PC-3 (cell line): ENCODE data around the gene CCDC78. TPM values are rescaled to one million over a fixed set of nuclear protein-coding genes. Genes with fewer than 3 reads are reported as not detected.
A peak's percentile ranks its signal among the peaks of the same experiment; 100 is the strongest.

Source experiments
- ATAC-seq: fragments of 200-7000 bp; cut with Tn5 transposase; 2 replicates; pipeline ENCODE4 v1.9.1; 2020; ENCODE audit warnings: mild to moderate bottlenecking, moderate library complexity
- BruUV-seq: library from RNA; stranded (reverse); fragments of 400-500 nt; replicated peaks from 2 replicates; lab custom pipeline; 2021; lab: Mats Ljungman, UMichigan
- CTCF ChIA-PET: fragments of 300-600 bp; sonication (Branson Sonifier 250); formaldehyde crosslinking; loops from one replicate; lab custom pipeline; 2022; ENCODE audit warnings: antibody characterized with exemption; lab: Charles Lee
- POLR2A ChIA-PET: fragments of 300-600 bp; sonication (Branson Sonifier 250); formaldehyde crosslinking; loops from one replicate; lab custom pipeline; 2022; ENCODE audit warnings: antibody characterized with exemption; ENCODE audit not compliant: unreplicated experiment; lab: Charles Lee
- DNase-seq: peaks from one replicate; pipeline ENCODE4 v3.0.0-alpha.2; 2015
- H2AFZ ChIP-seq: fragments of 300-600 bp; sonication (generic); 2 replicates; pipeline ENCODE4 v1.6.0; 2016; ENCODE audit warnings: antibody characterized with exemption, low read length
- H3F3A ChIP-seq: fragments of 300-600 bp; sonication (generic); one replicate; pipeline ENCODE4 v1.6.0; 2017; ENCODE audit warnings: antibody characterized with exemption, low read length, control low read depth, mild to moderate bottlenecking; ENCODE audit not compliant: unreplicated experiment
- H3K27ac ChIP-seq: fragments of 300-600 bp; sonication (generic); 2 replicates; pipeline ENCODE4 v1.5.1; 2016; ENCODE audit warnings: mild to moderate bottlenecking, low read length
- H3K27me3 ChIP-seq: fragments of 300-600 bp; sonication (generic); 2 replicates; pipeline ENCODE4 v1.6.1; 2016; ENCODE audit warnings: low read length, mixed read lengths
- H3K36me3 ChIP-seq: fragments of 300-600 bp; sonication (generic); 2 replicates; pipeline ENCODE4 v1.6.1; 2016; ENCODE audit warnings: low read depth, mixed run types, low read length, mixed read lengths
- H3K4me1 ChIP-seq: fragments of 300-600 bp; sonication (generic); 2 replicates; pipeline ENCODE4 v1.5.1; 2016; ENCODE audit warnings: low read length; ENCODE audit not compliant: insufficient read depth
- H3K4me2 ChIP-seq: fragments of 300-600 bp; sonication (generic); 2 replicates; pipeline ENCODE4 v1.6.0; 2016; ENCODE audit warnings: low read length
- H3K4me3 ChIP-seq: fragments of 300-600 bp; sonication (generic); 2 replicates; pipeline ENCODE4 v1.5.1; 2016; ENCODE audit warnings: mild to moderate bottlenecking, low read length, mixed read lengths
- H3K79me2 ChIP-seq: fragments of 300-600 bp; sonication (generic); 2 replicates; pipeline ENCODE4 v1.6.1; 2017; ENCODE audit warnings: low read length, mixed read lengths
- H3K9ac ChIP-seq: fragments of 300-600 bp; sonication (generic); 2 replicates; pipeline ENCODE4 v1.6.0; 2016; ENCODE audit warnings: mild to moderate bottlenecking, low read length
- H3K9me2 ChIP-seq: fragments of 300-600 bp; sonication (generic); replicated peaks from 2 replicates; pipeline ENCODE4 v1.6.1; 2016; ENCODE audit warnings: mixed run types, low read length, mixed read lengths
- H3K9me3 ChIP-seq: fragments of 300-600 bp; sonication (generic); 2 replicates; pipeline ENCODE4 v1.6.1; 2016; ENCODE audit warnings: low read length, mixed read lengths
- H4K20me1 ChIP-seq: fragments of 300-600 bp; sonication (generic); 2 replicates; pipeline ENCODE4 v1.6.1; 2016; ENCODE audit warnings: low read length, mixed read lengths
- CTCF ChIP-seq: fragments of 300-600 bp; sonication (generic); conservative IDR thresholded peaks from 2 replicates; pipeline ENCODE4 v1.5.1; 2017; ENCODE audit warnings: antibody characterized with exemption, low read depth, mild to moderate bottlenecking, low read length
- EZH2 ChIP-seq: fragments of 300-600 bp; sonication (generic); IDR thresholded peaks from one replicate; pipeline ENCODE4 v1.6.1; 2017; ENCODE audit warnings: antibody characterized with exemption, mild to moderate bottlenecking, low read length; ENCODE audit not compliant: unreplicated experiment
- EZH2phosphoT487 ChIP-seq: fragments of 300-600 bp; sonication (generic); IDR thresholded peaks from 2 replicates; pipeline ENCODE4 v1.6.1; 2018; ENCODE audit warnings: mild to moderate bottlenecking, antibody characterized with exemption, low read length, borderline replicate concordance
- intact Hi-C: fragments of 100-400 bp; cut with micrococcal nuclease; formaldehyde crosslinking; loops from 2 replicates; pipeline ENCODE4 v1.9.0; 2023
- total RNA-seq: library from RNA; depleted of rRNA; stranded (reverse); fragments of >200 nt; gene quantifications from 2 replicates; pipeline ENCODE4 v1.2.3, GENCODE V29; 2014

CCDC78 gene
- total RNA-seq, 1 experiment from 2014 or later, result 3.3 TPM

GRCh38 chr16:717450-718245, 8.6 kb downstream of the CCDC78 start:
- CTCF ChIA-PET, result no interaction called here
- no peak for DNase-seq
- no peaks in the 10 kb centered on the region for H3K36me3 ChIP-seq
- peaks cover 19% of the 10 kb centered on the region for H3K79me2 ChIP-seq
- no peaks in the 10 kb centered on the region for H3K9me3 ChIP-seq
- ATAC-seq, result no peak
- H3F3A ChIP-seq, result no peaks in the 10 kb centered on the region
- no peak for TF ChIP-seq EZH2phosphoT487
- no peak for TF ChIP-seq EZH2
- no peak for TF ChIP-seq CTCF
- no peak overlapping the region for H3K9ac ChIP-seq
- peaks cover 38% of the 10 kb centered on the region for H3K4me1 ChIP-seq
- no peaks in the 10 kb centered on the region for H3K9me2 ChIP-seq
- peaks cover 8% of the 10 kb centered on the region; the same call in 1 of the 2 replicates for H4K20me1 ChIP-seq
- POLR2A ChIA-PET, result no interaction called here
- H3K27me3 ChIP-seq, result no peaks in the 10 kb centered on the region
- H2AFZ ChIP-seq, result no peak overlapping the region
- H3K27ac ChIP-seq, result no peak overlapping the region
- H3K4me3 ChIP-seq, result no peak overlapping the region
- intact Hi-C loops, result loop anchor here (10.0 kb wide), 1 partner anchor 67 kb away; the partner anchor contains the start of genes CHTF18 and RPUSD1
- BruUV-seq, result no TSS peak
- no peak overlapping the region for H3K4me2 ChIP-seq

- no peak for ATAC-seq
- TF ChIP-seq CTCF, result no peak
- no peak for TF ChIP-seq EZH2phosphoT487
- no peak for TF ChIP-seq EZH2
- peak overlapping the region; percentile 86 for H3K4me2 ChIP-seq
- ChIA-PET CTCF (no interaction called here), POLR2A (no interaction called here)
- no peaks in the 10 kb centered on the region for H3K9me2 ChIP-seq
- H3K27ac ChIP-seq, result no peak overlapping the region
- no TSS peak for BruUV-seq
- no peak for DNase-seq
- H3K36me3 ChIP-seq, result no peaks in the 10 kb centered on the region
- H3K9ac ChIP-seq, result no peak overlapping the region
- intact Hi-C loops, result loop anchor here (10.0 kb wide), 1 partner anchor 68 kb away; the partner anchor contains the start of genes CHTF18 and RPUSD1
- no peaks in the 10 kb centered on the region for H3K27me3 ChIP-seq
- peak overlapping the region; percentile 71 for H3K4me3 ChIP-seq
- H4K20me1 ChIP-seq, result peaks cover 8% of the 10 kb centered on the region; the same call in 1 of the 2 replicates
- H3K4me1 ChIP-seq, result peaks cover 34% of the 10 kb centered on the region
- peaks cover 19% of the 10 kb centered on the region for H3K79me2 ChIP-seq
- H3K9me3 ChIP-seq, result no peaks in the 10 kb centered on the region
- no peak overlapping the region for H2AFZ ChIP-seq
- no peaks in the 10 kb centered on the region for H3F3A ChIP-seq
Measured at GRCh38 chr16:716768-717325, 9.4 kb downstream of the CCDC78 start.
